ENCODE data around the gene C20orf96.

The C20orf96 gene

GRCh38 chr20:278607-279571 is 11.7 kb downstream of the C20orf96 start:
- no peaks in the 10 kb centered on the region for H3K9me3 ChIP-seq
- H3K27ac ChIP-seq: no peak overlapping the region
- H3K4me1 ChIP-seq (ENCODE audit: control insufficient read depth in 1 of 2, insufficient read depth in 1 of 2, low read depth in 1 of 2, low read length in 1 of 2): no peaks in the 10 kb centered on the region
- no peaks in the 10 kb centered on the region for H3K27me3 ChIP-seq
- H3K36me3 ChIP-seq: peaks cover 6% of the 10 kb centered on the region
- no peak overlapping the region for H3K4me3 ChIP-seq (ENCODE audit: low read depth in 1 of 2, low read length in 1 of 2)
- TF ChIP-seq CTCF (IDR thresholded peaks at IDR 0.05): no peak

GRCh38 chr20:278181-278580 is 12.4 kb downstream of the C20orf96 start:
- H3K27me3 ChIP-seq: no peaks in the 10 kb centered on the region
- no peak overlapping the region for H3K4me3 ChIP-seq (ENCODE audit: low read depth in 1 of 2, low read length in 1 of 2)
- no peak for TF ChIP-seq CTCF (IDR thresholded peaks at IDR 0.05)
- H3K27ac ChIP-seq: no peak overlapping the region
- H3K9me3 ChIP-seq: no peaks in the 10 kb centered on the region
- peaks cover 6% of the 10 kb centered on the region for H3K36me3 ChIP-seq
- H3K4me1 ChIP-seq (ENCODE audit: control insufficient read depth in 1 of 2, insufficient read depth in 1 of 2, low read depth in 1 of 2, low read length in 1 of 2): no peaks in the 10 kb centered on the region

- Histone ChIP-seq H3K4me1 (ENCODE audit: control insufficient read depth in 1 of 2, insufficient read depth in 1 of 2, low read depth in 1 of 2, low read length in 1 of 2) (no peaks in the 10 kb centered on the region), H3K27ac (no peak overlapping the region), H3K27me3 (no peaks in the 10 kb centered on the region), H3K9me3 (no peaks in the 10 kb centered on the region), H3K4me3 (ENCODE audit: low read depth in 1 of 2, low read length in 1 of 2) (no peak overlapping the region), H3K36me3 (peaks cover 6% of the 10 kb centered on the region)
- TF ChIP-seq CTCF (IDR thresholded peaks at IDR 0.05): no peak
These were observed 13.1 kb downstream of the C20orf96 start for GRCh38 chr20:277496-277781.

- H3K36me3 ChIP-seq: peaks cover 6% of the 10 kb centered on the region
- H3K4me3 ChIP-seq (ENCODE audit: low read depth in 1 of 2, low read length in 1 of 2): no peak overlapping the region
- no peaks in the 10 kb centered on the region for H3K4me1 ChIP-seq (ENCODE audit: control insufficient read depth in 1 of 2, insufficient read depth in 1 of 2, low read depth in 1 of 2, low read length in 1 of 2)
- H3K27me3 ChIP-seq: no peaks in the 10 kb centered on the region
- H3K27ac ChIP-seq: no peak overlapping the region
- TF ChIP-seq CTCF (IDR thresholded peaks at IDR 0.05): no peak
- H3K9me3 ChIP-seq: no peaks in the 10 kb centered on the region
These were observed 13.7 kb downstream of the C20orf96 start for GRCh38 chr20:276620-277495.

GRCh38 chr20:275791-276190 is 14.8 kb downstream of the C20orf96 start:
- no peaks in the 10 kb centered on the region for H3K9me3 ChIP-seq
- H3K4me1 ChIP-seq (ENCODE audit: control insufficient read depth in 1 of 2, insufficient read depth in 1 of 2, low read depth in 1 of 2, low read length in 1 of 2): no peaks in the 10 kb centered on the region
- H3K27ac ChIP-seq: no peak overlapping the region
- TF ChIP-seq CTCF (IDR thresholded peaks at IDR 0.05): no peak
- peaks cover 6% of the 10 kb centered on the region for H3K36me3 ChIP-seq
- H3K4me3 ChIP-seq (ENCODE audit: low read depth in 1 of 2, low read length in 1 of 2): no peak overlapping the region
- H3K27me3 ChIP-seq: no peaks in the 10 kb centered on the region

All from neutrophil (primary cell).